ENCODE measurements around the gene CELSR1. TPM values are rescaled to one million over a fixed set of nuclear protein-coding genes. Genes with fewer than 3 reads are reported as not detected.
"Not testable (repeated sequence)": the region's sequence is repeated elsewhere in the genome, so short reads cannot be mapped to it uniquely, and the experiment has no call there.

CELSR1 gene
- polyA plus RNA-seq, 1 experiment, result 0.14 TPM

- peaks cover 4% of the 10 kb centered on the region; the same call in 1 of the 2 replicates for H3K9me3 ChIP-seq (ENCODE audit: control insufficient read depth, insufficient read depth, low read length)
- CTCF ChIA-PET, result no interaction called here
These were observed 63.4 kb downstream of the CELSR1 start for GRCh38 chr22:46473896-46474557.

GRCh38 chr22:46473021-46473779 is 64.2 kb downstream of the CELSR1 start:
- ChIA-PET POLR2A (no interaction called here), CTCF (no interaction called here)
- H3K27ac ChIP-seq (ENCODE audit: low read depth, low read length), result no peak overlapping the region
- H3K4me3 ChIP-seq (ENCODE audit: low read depth, low read length), result no peak overlapping the region
- H3K9me3 ChIP-seq (ENCODE audit: control insufficient read depth, insufficient read depth, low read length), result peaks cover 4% of the 10 kb centered on the region; the same call in 1 of the 2 replicates
- no peak for DNase-seq (ENCODE audit: low read depth, low spot score)
- H3K27me3 ChIP-seq (ENCODE audit: control insufficient read depth, insufficient read depth, low read length), result peaks cover 30% of the 10 kb centered on the region
- TF ChIP-seq CTCF (IDR thresholded peaks at IDR 0.05; ENCODE audit: low read depth, low read length), result no peak

More at GRCh38 chr22:46473896-46474557, 63.4 kb downstream of the CELSR1 start:
- POLR2A ChIA-PET, result no interaction called here
- Histone ChIP-seq H3K27ac (ENCODE audit: low read depth, low read length) (no peak overlapping the region), H3K27me3 (ENCODE audit: control insufficient read depth, insufficient read depth, low read length) (peaks cover 31% of the 10 kb centered on the region), H3K4me3 (ENCODE audit: low read depth, low read length) (no peak overlapping the region)
- TF ChIP-seq CTCF (IDR thresholded peaks at IDR 0.05; ENCODE audit: low read depth, low read length), result no peak
- DNase-seq (ENCODE audit: low read depth, low spot score), result no peak

- DNase-seq (ENCODE audit: low read depth, low spot score), result no peak
- CTCF ChIA-PET, result no interaction called here
- Histone ChIP-seq H3K27ac (ENCODE audit: low read depth, low read length) (no peak overlapping the region), H3K9me3 (ENCODE audit: control insufficient read depth, insufficient read depth, low read length) (peaks cover 4% of the 10 kb centered on the region; the same call in 1 of the 2 replicates), H3K27me3 (ENCODE audit: control insufficient read depth, insufficient read depth, low read length) (peaks cover 24% of the 10 kb centered on the region), H3K4me3 (ENCODE audit: low read depth, low read length) (no peak overlapping the region)
- no peak for TF ChIP-seq CTCF (IDR thresholded peaks at IDR 0.05; ENCODE audit: low read depth, low read length)
- POLR2A ChIA-PET, result no interaction called here
These were observed 64.8 kb downstream of the CELSR1 start for GRCh38 chr22:46472722-46473016.

- no peak for TF ChIP-seq CTCF (IDR thresholded peaks at IDR 0.05; ENCODE audit: low read depth, low read length)
- ChIA-PET POLR2A (no interaction called here), CTCF (no interaction called here)
- DNase-seq (ENCODE audit: low read depth, low spot score), result no peak
- peaks cover 22% of the 10 kb centered on the region for H3K27me3 ChIP-seq (ENCODE audit: control insufficient read depth, insufficient read depth, low read length)
- peaks cover 4% of the 10 kb centered on the region; the same call in 1 of the 2 replicates for H3K9me3 ChIP-seq (ENCODE audit: control insufficient read depth, insufficient read depth, low read length)
- H3K27ac ChIP-seq (ENCODE audit: low read depth, low read length), result no peak overlapping the region
- H3K4me3 ChIP-seq (ENCODE audit: low read depth, low read length), result no peak overlapping the region
These were observed 65.3 kb downstream of the CELSR1 start for GRCh38 chr22:46471901-46472721.

GRCh38 chr22:46471330-46471729 is 66.1 kb downstream of the CELSR1 start:
- H3K4me3 ChIP-seq (ENCODE audit: low read depth, low read length); H3K27ac ChIP-seq (ENCODE audit: low read depth, low read length); DNase-seq (ENCODE audit: low read depth, low spot score); H3K9me3 ChIP-seq (ENCODE audit: control insufficient read depth, insufficient read depth, low read length); CTCF ChIA-PET: not testable (repeated sequence)
- H3K27me3 ChIP-seq (ENCODE audit: control insufficient read depth, insufficient read depth, low read length), result peaks cover 18% of the 10 kb centered on the region
- POLR2A ChIA-PET, result interaction anchor here (0.6 kb wide), 1 partner anchor 313 kb away, joined by 3 read pairs; no protein-coding TSS in a partner anchor

Data from AG04450 (cell line).